NCI-H526 (cell line): Measurements from ENCODE around the gene PGM3.

Experiments
- DNase-seq, 2 experiments: peaks; one replicate each; lab custom pipeline; 2025; lab: John Stamatoyannopoulos, UW

The PGM3 gene

DNA sequence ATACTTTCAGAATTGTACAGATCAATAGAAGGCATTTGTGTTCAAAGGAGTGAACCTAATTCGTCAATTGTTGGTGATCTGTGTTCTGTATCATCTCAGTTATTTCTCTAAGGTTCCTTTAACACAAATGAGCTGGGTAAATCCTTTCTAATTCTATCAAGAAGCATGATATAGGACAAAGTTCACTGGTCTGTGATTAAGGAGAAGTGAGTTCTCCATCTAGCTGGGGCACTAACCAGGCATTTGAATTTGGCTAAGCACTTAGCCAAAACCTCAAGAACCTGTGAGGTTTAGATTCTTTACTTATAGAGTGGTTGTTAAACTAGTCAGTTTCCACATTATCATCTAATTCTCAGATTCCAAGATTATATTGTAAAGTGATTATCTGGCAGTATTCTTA lies 75.3 kb downstream of the PGM3 start:
- DNase-seq: no peak
